HepG2 (cell line): Measurements from ENCODE around the gene DLL4. TPM values are rescaled to one million over a fixed set of nuclear protein-coding genes. Genes with fewer than 3 reads are reported as not detected.

Experiments used
- ATAC-seq: fragments of 200-7000 bp; cut with Tn5 transposase; 3 replicates; pipeline ENCODE4 v1.9.1; 2020; ENCODE audit warnings: mild to moderate bottlenecking, moderate library complexity
- BruUV-seq: library from RNA; stranded (reverse); fragments of 400-500 nt; replicated peaks from 2 replicates; lab custom pipeline; 2021; lab: Mats Ljungman, UMichigan
- CTCF ChIA-PET: fragments of 300-600 bp; formaldehyde crosslinking; extraction: SDS; loops from one replicate; lab custom pipeline; 2021; ENCODE audit warnings: low total read pairs, inconsistent platforms, low intra/inter-chr PET ratio; lab: Yijun Ruan, JAX
- POLR2A ChIA-PET: fragments of 350-600 bp; sonication (Branson Sonifier 250); formaldehyde crosslinking; loops from one replicate; lab custom pipeline; 2020; ENCODE audit warnings: antibody characterized with exemption, inconsistent platforms; lab: Yijun Ruan, JAX
- DNase-seq: peaks from one replicate; pipeline ENCODE4 v3.0.0-alpha.2; 2015; ENCODE audit warnings: low spot score
- FAIRE-seq: peaks from 3 replicates; lab custom pipeline; 2011; peaks lifted over from hg19 to GRCh38; lab: Jason Lieb, UNC
- H2AFZ ChIP-seq: one replicate; pipeline ENCODE4 v1.6.1; 2011; ENCODE audit warnings: low read length, inconsistent platforms
- H3K27ac ChIP-seq: fragments of 300-600 bp; 3 replicates; pipeline ENCODE4 v1.8.0; 2011; ENCODE audit warnings: mixed run types, mild to moderate bottlenecking, mixed read lengths, low read length, inconsistent platforms; ENCODE audit not compliant: insufficient read depth; ENCODE audit errors: extremely low read length
- H3K27me3 ChIP-seq, 2 experiments: fragments of 200-600 bp in 1 of 2; 2 replicates in 1 of 2; 3 replicates in 1 of 2; pipeline versions ENCODE4 v1.6.0 to v1.8.0; 2011; ENCODE audit warnings: low read length in 2 of 2, mild to moderate bottlenecking in 2 of 2, moderate library complexity in 2 of 2, inconsistent platforms in 1 of 2; ENCODE audit not compliant: insufficient read depth in 2 of 2, control insufficient read depth in 1 of 2
- H3K36me3 ChIP-seq, 2 experiments: fragments of 200-600 bp in 1 of 2; replicated peaks in 1 of 2; 2 replicates in 1 of 2; 3 replicates in 1 of 2; pipeline versions ENCODE4 v1.5.1 to v1.8.0; 2011; ENCODE audit warnings: low read length in 2 of 2, inconsistent platforms in 1 of 2; ENCODE audit not compliant: insufficient read depth in 2 of 2, control insufficient read depth in 1 of 2
- H3K4me1 ChIP-seq: 2 replicates; pipeline ENCODE4 v1.5.1; 2012; ENCODE audit warnings: low read length, inconsistent platforms; ENCODE audit not compliant: insufficient read depth
- H3K4me2 ChIP-seq: 2 replicates; pipeline ENCODE4 v1.6.0; 2011; ENCODE audit warnings: low read depth, low read length, inconsistent platforms
- H3K4me3 ChIP-seq, 3 experiments: fragments of 200-600 bp in 1 of 3; sonication (generic), shearing (Covaris generic) in 1 of 3; replicated peaks in 1 of 3; 2 replicates each; pipeline ENCODE4 v1.5.1; 2011 to 2016; ENCODE audit warnings: low read length in 3 of 3, inconsistent platforms in 2 of 3, low read depth in 2 of 3, mild to moderate bottlenecking in 2 of 3, control low read depth in 1 of 3, mixed read lengths in 1 of 3; ENCODE audit not compliant: insufficient read depth in 1 of 3
- H3K79me2 ChIP-seq: one replicate; pipeline ENCODE4 v1.6.1; 2011; ENCODE audit warnings: low read length, inconsistent platforms; ENCODE audit not compliant: insufficient read depth
- H3K9ac ChIP-seq: 2 replicates; pipeline ENCODE4 v1.6.0; 2011; ENCODE audit warnings: mild to moderate bottlenecking, low read depth, low read length, inconsistent platforms; ENCODE audit not compliant: insufficient read depth
- H3K9me3 ChIP-seq: 2 replicates; pipeline ENCODE4 v1.5.1; 2012; ENCODE audit warnings: mild to moderate bottlenecking, low read length
- H4K20me1 ChIP-seq: 2 replicates; pipeline ENCODE4 v1.6.0; 2011; ENCODE audit warnings: inconsistent platforms, mild to moderate bottlenecking, low read length, moderate library complexity; ENCODE audit not compliant: insufficient read depth
- CC2D1A ChIP-seq: sonication (generic); formaldehyde crosslinking; IDR thresholded peaks from 2 replicates; pipeline ENCODE4 v1.8.1; 2023; ENCODE audit warnings: mild to moderate bottlenecking, missing genetic modification reagents
- HNF4G ChIP-seq, 2 experiments: sonication (generic) in 1 of 2; formaldehyde crosslinking in 1 of 2; IDR thresholded peaks; 2 replicates each; pipeline versions ENCODE4 v1.4.0 to v1.6.1; 2011 to 2020; ENCODE audit warnings: borderline replicate concordance in 2 of 2, low read depth in 2 of 2, mild to moderate bottlenecking in 2 of 2, low read length in 1 of 2, missing genetic modification reagents in 1 of 2, moderate library complexity in 1 of 2
- MED1 ChIP-seq: sonication (generic); formaldehyde crosslinking; IDR thresholded peaks from 2 replicates; pipeline ENCODE4 v1.4.0; 2020; ENCODE audit warnings: missing genetic modification reagents
- NPAS2 ChIP-seq: sonication (generic); formaldehyde crosslinking; IDR thresholded peaks from 2 replicates; pipeline ENCODE4 v1.8.0; 2022; ENCODE audit warnings: mild to moderate bottlenecking, missing genetic modification reagents, borderline replicate concordance
- RXRA ChIP-seq: sonication (generic); formaldehyde crosslinking; IDR thresholded peaks from 2 replicates; pipeline ENCODE4 v1.5.1; 2020; ENCODE audit warnings: missing genetic modification reagents
- SYNCRIP ChIP-seq: fragments of 200-400 bp; formaldehyde crosslinking; IDR thresholded peaks from 2 replicates; pipeline ENCODE4 v1.6.1; 2018; ENCODE audit warnings: mild to moderate bottlenecking, low read depth, low read length; ENCODE audit not compliant: insufficient read depth
- YEATS4 ChIP-seq: sonication (generic); formaldehyde crosslinking; IDR thresholded peaks from 2 replicates; pipeline ENCODE4 v1.4.0; 2020; ENCODE audit warnings: missing genetic modification reagents, borderline replicate concordance
- ZBTB1 ChIP-seq: sonication (generic); formaldehyde crosslinking; IDR thresholded peaks from 2 replicates; pipeline ENCODE4 v1.4.0; 2020; ENCODE audit warnings: missing genetic modification reagents, borderline replicate concordance
- ZMYM4 ChIP-seq: sonication (generic); formaldehyde crosslinking; IDR thresholded peaks from 2 replicates; pipeline ENCODE4 v1.8.1; 2023; ENCODE audit warnings: mild to moderate bottlenecking, missing genetic modification reagents
- ZNF501 ChIP-seq: sonication (generic); formaldehyde crosslinking; IDR thresholded peaks from 2 replicates; pipeline ENCODE4 v1.5.1; 2020; ENCODE audit warnings: mild to moderate bottlenecking, moderate library complexity, missing genetic modification reagents
- ZNF550 ChIP-seq: sonication (generic); formaldehyde crosslinking; IDR thresholded peaks from 2 replicates; pipeline ENCODE4 v1.4.0; 2020; ENCODE audit warnings: mild to moderate bottlenecking, missing genetic modification reagents, borderline replicate concordance
- ZNF775 ChIP-seq: sonication (generic); formaldehyde crosslinking; IDR thresholded peaks from 2 replicates; pipeline ENCODE4 v1.4.0; 2020; ENCODE audit warnings: missing genetic modification reagents, mild to moderate bottlenecking, moderate library complexity, borderline replicate concordance
- ZNF788 ChIP-seq: sonication (generic); formaldehyde crosslinking; IDR thresholded peaks from 2 replicates; pipeline ENCODE4 v1.5.0; 2020; ENCODE audit warnings: mild to moderate bottlenecking, missing genetic modification reagents, borderline replicate concordance
- WGBS: methylation state at CpG from one replicate; pipeline ENCODE4 v1.1.6; 2017; ENCODE audit warnings: low lambda C conversion rate; 5-methylcytosine and 5-hydroxymethylcytosine counted together
- in situ Hi-C: cut with HindIII; loops from 2 replicates; pipeline ENCODE4 v1.10.0; 2017; ENCODE audit warnings: low pct_unique_long_range_greater_than_20kb; ENCODE audit not compliant: extremely low pct_ligation_motif_present
- intact Hi-C: fragments of 100-400 bp; cut with micrococcal nuclease; formaldehyde crosslinking; loops from one replicate; pipeline ENCODE4 v1.10.0; 2022; ENCODE audit not compliant: unreplicated experiment
- polyA plus RNA-seq, 8 experiments: library from polyadenylated mRNA; depleted of rRNA in 3 of 8; stranded (reverse) in 7 of 8; unstranded in 1 of 8; fragments of >200 nt; fragmentation: Illumina TruSeq in 4 of 8; extraction: Trizol in 4 of 8; gene quantifications; 2 replicates each; pipeline versions ENCODE4 v1.2.1 to v1.2.3, GENCODE V29; 2011 to 2016; ENCODE audit warnings: low read depth in 4 of 8, missing spikeins in 1 of 8, mixed read lengths in 1 of 8; ENCODE audit not compliant: insufficient read depth in 1 of 8
- total RNA-seq, 5 experiments: library from RNA; depleted of rRNA; stranded (reverse); fragments of >200 nt; fragmentation: Illumina TruSeq; extraction: Trizol; gene quantifications; 2 replicates each; pipeline ENCODE4 v1.2.3, GENCODE V29; 2016; ENCODE audit warnings: low read depth in 1 of 5
- TF ChIP-seq, protein P1 (sequence below): sonication (generic); formaldehyde crosslinking; IDR thresholded peaks from 2 replicates; pipeline ENCODE4 v1.5.0; 2020; ENCODE audit warnings: missing genetic modification reagents
- TF ChIP-seq, protein P2 (sequence below): sonication (generic); formaldehyde crosslinking; IDR thresholded peaks from 2 replicates; pipeline ENCODE4 v1.5.1; 2020; ENCODE audit warnings: mild to moderate bottlenecking, moderate library complexity, missing genetic modification reagents
- TF ChIP-seq, protein P3 (sequence below): sonication (generic); formaldehyde crosslinking; IDR thresholded peaks from 2 replicates; pipeline ENCODE4 v1.9.0; 2021; ENCODE audit warnings: missing genetic modification reagents, mild to moderate bottlenecking, borderline replicate concordance
- TF ChIP-seq, protein P4 (sequence below): sonication (generic); formaldehyde crosslinking; IDR thresholded peaks from 2 replicates; pipeline ENCODE4 v1.9.0; 2021; ENCODE audit warnings: missing genetic modification reagents, mild to moderate bottlenecking, borderline replicate concordance

DLL4 gene
- total and polyA plus RNA-seq, 2 of the 13 experiments (the other 11 are each of a cell fraction or from before 2014, with no cell fraction given) = 0.20 to 0.25 TPM

DNA sequence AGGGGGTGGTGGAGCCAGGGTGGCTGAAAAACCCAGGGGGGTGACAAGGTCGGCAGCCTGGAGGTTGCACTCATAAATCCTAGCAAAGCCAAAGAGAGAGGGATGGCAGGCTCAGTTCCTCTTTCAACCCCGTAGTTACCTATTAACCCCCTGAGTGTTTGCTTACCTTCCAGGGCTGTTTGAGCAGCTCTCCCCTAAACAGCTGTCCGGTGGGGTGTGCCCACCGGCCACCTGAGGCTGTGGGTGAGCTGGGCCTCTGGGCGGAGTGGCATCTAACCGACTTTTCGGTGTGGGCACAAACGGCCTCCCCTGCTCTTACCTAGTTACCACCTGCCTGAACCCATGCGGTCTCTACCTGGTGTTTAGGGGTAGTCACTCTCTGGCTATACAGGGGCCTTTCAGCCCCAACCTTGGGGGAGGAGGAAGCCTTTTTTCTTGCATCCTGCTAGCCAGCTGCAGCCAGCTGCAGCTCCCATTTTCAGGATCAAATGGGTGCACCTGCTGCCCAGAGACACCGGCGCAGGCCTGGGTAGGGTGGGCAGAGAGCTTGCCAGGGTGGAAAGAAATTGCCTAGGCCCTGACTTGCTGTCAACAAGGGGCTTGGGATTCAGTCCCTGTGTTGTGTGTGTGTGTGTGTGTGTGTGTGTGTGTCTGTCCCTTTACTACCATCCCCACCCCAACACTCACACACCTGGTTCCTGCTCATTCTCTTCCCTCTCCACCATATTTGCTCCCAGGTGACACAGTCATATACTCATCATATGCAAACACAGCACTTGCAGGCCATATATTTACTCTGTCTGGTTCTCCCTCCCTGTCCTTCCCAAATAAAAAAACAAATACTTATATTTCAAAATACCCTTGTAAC is 3.7 kb downstream of the DLL4 start:
- no peaks in the 10 kb centered on the region for H3K79me2 ChIP-seq
- no peak overlapping the region for H3K27ac ChIP-seq
- in situ Hi-C loops = no loop called here
- POLR2A ChIA-PET = interaction anchor here (1.1 to 1.9 kb wide), 4 partner anchors 8 to 23 kb away, joined by 3 to 7 read pairs (median 3); no protein-coding TSS in a partner anchor
- intact Hi-C loops = no loop called here
- no TSS peak for BruUV-seq
- H3K4me3 ChIP-seq = peak overlapping the region; percentile 46 to 70 (median 49)
- no peaks in the 10 kb centered on the region for H3K36me3 ChIP-seq
- peaks cover 99% of the 10 kb centered on the region for H3K4me1 ChIP-seq
- H3K9ac ChIP-seq = no peak overlapping the region
- peak overlapping the region; percentile 96 for H3K4me2 ChIP-seq
- no peaks in the 10 kb centered on the region for H3K9me3 ChIP-seq
- ATAC-seq = peak; percentile 70
- 0% methylated on average over 7 of the region's 11 CpGs for WGBS
- peaks cover 9 to 38% of the 10 kb centered on the region in 2 experiments for H3K27me3 ChIP-seq
- no peaks in the 10 kb centered on the region for H4K20me1 ChIP-seq
- no peak overlapping the region for H2AFZ ChIP-seq
- peak; percentile 75 for DNase-seq
- peak; percentile 95 for FAIRE-seq
- CTCF ChIA-PET = no interaction called here
- no peak for TF ChIP-seq ZNF788
- TF ChIP-seq ZNF501 (CRISPR knock-in tag) = 0 out of 2 replicates have a peak, but pooled peaks have one; percentile 53
- no peak for TF ChIP-seq RXRA (CRISPR knock-in tag)
- TF ChIP-seq, protein P1, sequence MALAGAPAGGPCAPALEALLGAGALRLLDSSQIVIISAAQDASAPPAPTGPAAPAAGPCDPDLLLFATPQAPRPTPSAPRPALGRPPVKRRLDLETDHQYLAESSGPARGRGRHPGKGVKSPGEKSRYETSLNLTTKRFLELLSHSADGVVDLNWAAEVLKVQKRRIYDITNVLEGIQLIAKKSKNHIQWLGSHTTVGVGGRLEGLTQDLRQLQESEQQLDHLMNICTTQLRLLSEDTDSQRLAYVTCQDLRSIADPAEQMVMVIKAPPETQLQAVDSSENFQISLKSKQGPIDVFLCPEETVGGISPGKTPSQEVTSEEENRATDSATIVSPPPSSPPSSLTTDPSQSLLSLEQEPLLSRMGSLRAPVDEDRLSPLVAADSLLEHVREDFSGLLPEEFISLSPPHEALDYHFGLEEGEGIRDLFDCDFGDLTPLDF (CRISPR knock-in tag) = no peak
- TF ChIP-seq, protein P2, sequence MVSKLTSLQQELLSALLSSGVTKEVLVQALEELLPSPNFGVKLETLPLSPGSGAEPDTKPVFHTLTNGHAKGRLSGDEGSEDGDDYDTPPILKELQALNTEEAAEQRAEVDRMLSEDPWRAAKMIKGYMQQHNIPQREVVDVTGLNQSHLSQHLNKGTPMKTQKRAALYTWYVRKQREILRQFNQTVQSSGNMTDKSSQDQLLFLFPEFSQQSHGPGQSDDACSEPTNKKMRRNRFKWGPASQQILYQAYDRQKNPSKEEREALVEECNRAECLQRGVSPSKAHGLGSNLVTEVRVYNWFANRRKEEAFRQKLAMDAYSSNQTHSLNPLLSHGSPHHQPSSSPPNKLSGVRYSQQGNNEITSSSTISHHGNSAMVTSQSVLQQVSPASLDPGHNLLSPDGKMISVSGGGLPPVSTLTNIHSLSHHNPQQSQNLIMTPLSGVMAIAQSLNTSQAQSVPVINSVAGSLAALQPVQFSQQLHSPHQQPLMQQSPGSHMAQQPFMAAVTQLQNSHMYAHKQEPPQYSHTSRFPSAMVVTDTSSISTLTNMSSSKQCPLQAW (CRISPR knock-in tag) = peak; percentile 88
- TF ChIP-seq, protein P3, sequence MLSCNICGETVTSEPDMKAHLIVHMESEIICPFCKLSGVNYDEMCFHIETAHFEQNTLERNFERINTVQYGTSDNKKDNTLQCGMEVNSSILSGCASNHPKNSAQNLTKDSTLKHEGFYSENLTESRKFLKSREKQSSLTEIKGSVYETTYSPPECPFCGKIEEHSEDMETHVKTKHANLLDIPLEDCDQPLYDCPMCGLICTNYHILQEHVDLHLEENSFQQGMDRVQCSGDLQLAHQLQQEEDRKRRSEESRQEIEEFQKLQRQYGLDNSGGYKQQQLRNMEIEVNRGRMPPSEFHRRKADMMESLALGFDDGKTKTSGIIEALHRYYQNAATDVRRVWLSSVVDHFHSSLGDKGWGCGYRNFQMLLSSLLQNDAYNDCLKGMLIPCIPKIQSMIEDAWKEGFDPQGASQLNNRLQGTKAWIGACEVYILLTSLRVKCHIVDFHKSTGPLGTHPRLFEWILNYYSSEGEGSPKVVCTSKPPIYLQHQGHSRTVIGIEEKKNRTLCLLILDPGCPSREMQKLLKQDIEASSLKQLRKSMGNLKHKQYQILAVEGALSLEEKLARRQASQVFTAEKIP (CRISPR knock-in tag) = no peak
- no peak for TF ChIP-seq HNF4G (IDR thresholded peaks at IDR 0.05; ENCODE audit: borderline replicate concordance, low read depth, low read length)
- TF ChIP-seq HNF4G (CRISPR knock-in tag; IDR thresholded peaks at IDR 0.05; ENCODE audit: borderline replicate concordance, low read depth) = no peak
- TF ChIP-seq NPAS2 (CRISPR knock-in tag) = no peak
- peak; percentile 21; the same call in 1 of the 2 replicates for TF ChIP-seq MED1 (CRISPR knock-in tag)
- no peak for TF ChIP-seq ZBTB1 (CRISPR knock-in tag)
- no peak; the same call in 1 of the 2 replicates for TF ChIP-seq ZMYM4 (CRISPR knock-in tag)
- no peak for TF ChIP-seq CC2D1A (CRISPR knock-in tag)
- TF ChIP-seq, protein P4, sequence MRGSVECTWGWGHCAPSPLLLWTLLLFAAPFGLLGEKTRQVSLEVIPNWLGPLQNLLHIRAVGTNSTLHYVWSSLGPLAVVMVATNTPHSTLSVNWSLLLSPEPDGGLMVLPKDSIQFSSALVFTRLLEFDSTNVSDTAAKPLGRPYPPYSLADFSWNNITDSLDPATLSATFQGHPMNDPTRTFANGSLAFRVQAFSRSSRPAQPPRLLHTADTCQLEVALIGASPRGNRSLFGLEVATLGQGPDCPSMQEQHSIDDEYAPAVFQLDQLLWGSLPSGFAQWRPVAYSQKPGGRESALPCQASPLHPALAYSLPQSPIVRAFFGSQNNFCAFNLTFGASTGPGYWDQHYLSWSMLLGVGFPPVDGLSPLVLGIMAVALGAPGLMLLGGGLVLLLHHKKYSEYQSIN (CRISPR knock-in tag) = no peak
- TF ChIP-seq ZNF550 = no peak
- TF ChIP-seq ZNF775 (CRISPR knock-in tag) = no peak
- TF ChIP-seq SYNCRIP = no peak
- TF ChIP-seq YEATS4 (CRISPR knock-in tag) = no peak
